Measurements from ENCODE around the gene KRT20. TPM values are rescaled to one million over a fixed set of nuclear protein-coding genes. Genes with fewer than 3 reads are reported as not detected.

The KRT20 gene
- total and polyA plus RNA-seq, 2 of the 13 experiments (the other 11 are each of a cell fraction or from before 2014, with no cell fraction given) = 0.13 to 0.20 TPM

DNA sequence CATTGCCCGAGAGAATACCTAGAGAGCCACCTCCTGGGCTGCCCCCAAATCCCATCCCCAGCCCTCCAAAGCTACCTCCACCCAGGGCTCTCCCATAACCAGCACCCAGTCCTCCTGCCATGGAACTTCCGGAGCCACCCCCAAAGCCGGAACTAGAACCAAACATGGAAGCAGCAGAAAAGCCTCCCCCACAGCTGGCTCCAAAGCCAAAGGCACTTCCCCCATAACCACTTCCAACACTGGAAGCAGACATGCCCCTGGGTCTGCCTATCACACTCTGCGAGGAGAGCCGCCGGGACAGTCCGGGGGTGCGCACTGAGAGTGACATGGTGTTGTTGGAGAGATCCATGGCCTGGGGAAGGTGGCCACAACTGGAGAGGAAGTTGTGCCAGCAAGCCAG is 18.2 kb downstream of the KRT20 start, which contains the start of gene KRT12:
Gene KRT12, minus strand, starts transcription at position 386 of the 400 bp plus-strand sequence. Its CDS starts 37 bp downstream, at position 349.
- in situ Hi-C loops (cut with HindIII; ENCODE audit: extremely low pct_ligation_motif_present, low pct_unique_long_range_greater_than_20kb) = no loop called here

GRCh38 chr17:40864661-40865390 is 20.2 kb downstream of the KRT20 start:
- no peaks in the 10 kb centered on the region; a peak in 1 of 5 replicates for H3K27me3 ChIP-seq (ENCODE audit: control insufficient read depth in 1 of 2, insufficient read depth in 2 of 2, low read length in 2 of 2)
- H4K20me1 ChIP-seq (ENCODE audit: insufficient read depth, low read length) = no peaks in the 10 kb centered on the region
- H3K4me3 ChIP-seq (replicated peaks in 1 of 3; ENCODE audit: insufficient read depth in 1 of 3, low read depth in 2 of 3, low read length in 3 of 3) = no peak overlapping the region
- POLR2A ChIA-PET = no interaction called here
- H3K9ac ChIP-seq (ENCODE audit: insufficient read depth, low read depth, low read length) = no peak overlapping the region
- H3K27ac ChIP-seq (ENCODE audit: extremely low read length, insufficient read depth, low read length) = no peak overlapping the region
- ATAC-seq (no peak), DNase-seq (ENCODE audit: low spot score) (peak; percentile 20), FAIRE-seq (no peak)
- no TSS peak for BruUV-seq (replicated peaks)
- CTCF ChIA-PET (ENCODE audit: low intra/inter-chr PET ratio, low total read pairs) = no interaction called here
- no peaks in the 10 kb centered on the region for H3K36me3 ChIP-seq (replicated peaks in 1 of 2; ENCODE audit: control insufficient read depth in 1 of 2, insufficient read depth in 2 of 2, low read length in 2 of 2)
- H3K4me2 ChIP-seq (ENCODE audit: low read depth, low read length) = no peak overlapping the region
- no peaks in the 10 kb centered on the region for H3K79me2 ChIP-seq (ENCODE audit: insufficient read depth, low read length)
- 19% methylated on average over 11 of the region's 14 CpGs for WGBS (ENCODE audit: low lambda C conversion rate)
- no peaks in the 10 kb centered on the region for H3K9me3 ChIP-seq (ENCODE audit: low read length)
- no peaks in the 10 kb centered on the region for H3K4me1 ChIP-seq (ENCODE audit: insufficient read depth, low read length)
- intact Hi-C loops (cut with micrococcal nuclease; ENCODE audit: unreplicated experiment) = no loop called here
- H2AFZ ChIP-seq (ENCODE audit: low read length) = no peak overlapping the region
- in situ Hi-C loops (cut with HindIII; ENCODE audit: extremely low pct_ligation_motif_present, low pct_unique_long_range_greater_than_20kb) = no loop called here
- TF ChIP-seq, protein P1, sequence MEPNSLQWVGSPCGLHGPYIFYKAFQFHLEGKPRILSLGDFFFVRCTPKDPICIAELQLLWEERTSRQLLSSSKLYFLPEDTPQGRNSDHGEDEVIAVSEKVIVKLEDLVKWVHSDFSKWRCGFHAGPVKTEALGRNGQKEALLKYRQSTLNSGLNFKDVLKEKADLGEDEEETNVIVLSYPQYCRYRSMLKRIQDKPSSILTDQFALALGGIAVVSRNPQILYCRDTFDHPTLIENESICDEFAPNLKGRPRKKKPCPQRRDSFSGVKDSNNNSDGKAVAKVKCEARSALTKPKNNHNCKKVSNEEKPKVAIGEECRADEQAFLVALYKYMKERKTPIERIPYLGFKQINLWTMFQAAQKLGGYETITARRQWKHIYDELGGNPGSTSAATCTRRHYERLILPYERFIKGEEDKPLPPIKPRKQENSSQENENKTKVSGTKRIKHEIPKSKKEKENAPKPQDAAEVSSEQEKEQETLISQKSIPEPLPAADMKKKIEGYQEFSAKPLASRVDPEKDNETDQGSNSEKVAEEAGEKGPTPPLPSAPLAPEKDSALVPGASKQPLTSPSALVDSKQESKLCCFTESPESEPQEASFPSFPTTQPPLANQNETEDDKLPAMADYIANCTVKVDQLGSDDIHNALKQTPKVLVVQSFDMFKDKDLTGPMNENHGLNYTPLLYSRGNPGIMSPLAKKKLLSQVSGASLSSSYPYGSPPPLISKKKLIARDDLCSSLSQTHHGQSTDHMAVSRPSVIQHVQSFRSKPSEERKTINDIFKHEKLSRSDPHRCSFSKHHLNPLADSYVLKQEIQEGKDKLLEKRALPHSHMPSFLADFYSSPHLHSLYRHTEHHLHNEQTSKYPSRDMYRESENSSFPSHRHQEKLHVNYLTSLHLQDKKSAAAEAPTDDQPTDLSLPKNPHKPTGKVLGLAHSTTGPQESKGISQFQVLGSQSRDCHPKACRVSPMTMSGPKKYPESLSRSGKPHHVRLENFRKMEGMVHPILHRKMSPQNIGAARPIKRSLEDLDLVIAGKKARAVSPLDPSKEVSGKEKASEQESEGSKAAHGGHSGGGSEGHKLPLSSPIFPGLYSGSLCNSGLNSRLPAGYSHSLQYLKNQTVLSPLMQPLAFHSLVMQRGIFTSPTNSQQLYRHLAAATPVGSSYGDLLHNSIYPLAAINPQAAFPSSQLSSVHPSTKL (CRISPR knock-in tag; IDR thresholded peaks at IDR 0.05) = 0 out of 2 replicates have a peak, but pooled peaks have one; percentile 24
- TF ChIP-seq USF2 (IDR thresholded peaks at IDR 0.05; ENCODE audit: low read depth, low read length) (no peak), USF2 (CRISPR knock-in tag; IDR thresholded peaks at IDR 0.05; ENCODE audit: borderline replicate concordance) (no peak), FOSL2 (CRISPR knock-in tag; IDR thresholded peaks at IDR 0.05) (0 out of 2 replicates have a peak, but pooled peaks have one; percentile 19)

More for the DNA sequence above, 18.2 kb downstream of the KRT20 start, which contains the start of gene KRT12:
- DNase-seq (ENCODE audit: low spot score) (no peak), FAIRE-seq (no peak), ATAC-seq (no peak)
- no peaks in the 10 kb centered on the region for H3K4me1 ChIP-seq (ENCODE audit: insufficient read depth, low read length)
- POLR2A ChIA-PET = no interaction called here
- BruUV-seq (replicated peaks) = no TSS peak
- H3K36me3 ChIP-seq (replicated peaks in 1 of 2; ENCODE audit: control insufficient read depth in 1 of 2, insufficient read depth in 2 of 2, low read length in 2 of 2) = no peaks in the 10 kb centered on the region
- H4K20me1 ChIP-seq (ENCODE audit: insufficient read depth, low read length) = no peaks in the 10 kb centered on the region
- 63% methylated on average over 8 of the region's 8 CpGs for WGBS (ENCODE audit: low lambda C conversion rate)
- H3K9me3 ChIP-seq (ENCODE audit: low read length) = no peaks in the 10 kb centered on the region
- CTCF ChIA-PET (ENCODE audit: low intra/inter-chr PET ratio, low total read pairs) = no interaction called here
- H3K27ac ChIP-seq (ENCODE audit: extremely low read length, insufficient read depth, low read length) = no peak within 1 kb of the TSS
- no peak within 1 kb of the TSS for H2AFZ ChIP-seq (ENCODE audit: low read length)
- no peak within 1 kb of the TSS for H3K9ac ChIP-seq (ENCODE audit: insufficient read depth, low read depth, low read length)
- no peak within 1 kb of the TSS for H3K4me2 ChIP-seq (ENCODE audit: low read depth, low read length)
- no peaks in the 10 kb centered on the region for H3K79me2 ChIP-seq (ENCODE audit: insufficient read depth, low read length)
- H3K27me3 ChIP-seq (ENCODE audit: control insufficient read depth in 1 of 2, insufficient read depth in 2 of 2, low read length in 2 of 2) = peaks cover 0 to 7% of the 10 kb centered on the region in 2 experiments; a peak in 2 of 5 replicates
- H3K4me3 ChIP-seq (replicated peaks in 1 of 3; ENCODE audit: insufficient read depth in 1 of 3, low read depth in 2 of 3, low read length in 3 of 3) = no peak within 1 kb of the TSS
- intact Hi-C loops (cut with micrococcal nuclease; ENCODE audit: unreplicated experiment) = no loop called here
- TF ChIP-seq TBX3 (IDR thresholded peaks at IDR 0.05; ENCODE audit: borderline replicate concordance) (no peak), ZBTB2 (CRISPR knock-in tag; IDR thresholded peaks at IDR 0.05; ENCODE audit: low read depth) (no peak), HDAC2 (CRISPR knock-in tag; IDR thresholded peaks at IDR 0.05) (no peak), NFYC (CRISPR knock-in tag; IDR thresholded peaks at IDR 0.05) (no peak)

Data from HepG2 (cell line).